ENCODE data around the gene RAB22A. TPM values are rescaled to one million over a fixed set of nuclear protein-coding genes. Genes with fewer than 3 reads are reported as not detected.

RAB22A gene
- total RNA-seq, 3 donors from 2014 or later (not counting 1 experiment from before 2014, with no cell fraction given) = 19.6 to 29.8 (median 28.6) TPM

DNA sequence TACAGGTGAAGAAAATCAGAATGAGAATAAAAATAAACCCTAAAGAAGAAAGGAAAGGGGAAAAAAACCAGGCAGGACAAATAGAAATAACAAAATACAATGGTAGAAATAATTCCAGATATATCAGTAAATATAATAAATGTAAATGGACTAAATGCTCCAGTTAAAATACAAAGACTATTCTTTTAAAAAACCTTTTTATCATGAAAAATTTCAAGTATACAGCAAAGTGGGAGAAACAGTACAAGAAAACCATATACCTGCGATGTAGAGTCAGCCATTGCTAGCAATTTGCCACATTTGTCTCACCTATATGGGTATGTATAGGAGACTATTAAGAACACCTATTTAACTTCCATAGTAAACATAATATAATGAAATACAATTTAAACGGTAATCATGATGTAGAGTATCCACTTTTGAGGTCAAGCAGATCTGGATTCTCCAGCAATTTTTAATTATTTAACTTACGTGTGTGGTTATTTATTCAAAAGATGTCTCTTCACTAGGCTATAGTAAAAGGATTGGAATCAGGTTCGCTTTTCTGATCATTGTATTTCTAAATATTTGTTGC, 78.6 kb downstream of the RAB22A start:
- peak overlapping the region; percentile 90 to 96 for H3K27ac Mint-ChIP-seq

GRCh38 chr20:58388882-58389323, 79.4 kb downstream of the RAB22A start, which contains the start of gene VAPB:
Gene VAPB (plus strand): TSS chr20:58389229. CDS start chr20:58389460, 231 bp downstream.
- Histone ChIP-seq H3K4me3 (ENCODE audit: low read length) (peak within 1 kb of the TSS; percentile 82), H3K27ac (ENCODE audit: low read length) (peak within 1 kb of the TSS; percentile 99), H3K27me3 (ENCODE audit: control insufficient read depth, insufficient read depth, low read length) (no peaks in the 10 kb centered on the region), H3K4me1 (ENCODE audit: control insufficient read depth, insufficient read depth, low read length) (peaks cover 15% of the 10 kb centered on the region), H3K9me3 (ENCODE audit: control insufficient read depth, insufficient read depth, low read length) (no peaks in the 10 kb centered on the region), H3K36me3 (ENCODE audit: control insufficient read depth, insufficient read depth, low read length) (no peaks in the 10 kb centered on the region)
- Mint-ChIP-seq H3K4me1 (peaks cover 43 to 44% of the 10 kb centered on the region in 2 donors), H3K9me3 (no peaks in the 10 kb centered on the region), H3K4me3 (peak within 1 kb of the TSS; percentile 84), H3K27ac (peak within 1 kb of the TSS; percentile 90 to 96), H3K27me3 (ENCODE audit: low read depth in 2 of 2) (peaks cover 19 to 30% of the 10 kb centered on the region in 2 donors), H3K36me3 (no peaks in the 10 kb centered on the region)
- DNase-seq (peak; percentile 98 to 99), ATAC-seq (peak; percentile 93 to 98 (median 95))
- WGBS (ENCODE audit: insufficient coverage) = under 1% methylated on average over 50 of the region's 51 CpGs
- intact Hi-C loops (cut with micrococcal nuclease) = loop anchor here (5.0 kb wide), 1 partner anchor 82 kb away; the partner anchor contains the start of gene RAB22A
- TF ChIP-seq CTCF (IDR thresholded peaks at IDR 0.05) = no peak

More for the DNA sequence above, 78.6 kb downstream of the RAB22A start:
- Mint-ChIP-seq H3K9me3 (no peaks in the 10 kb centered on the region), H3K4me1 (peaks cover 35 to 37% of the 10 kb centered on the region in 2 donors), H3K27me3 (ENCODE audit: low read depth in 2 of 2) (peaks cover 23 to 37% of the 10 kb centered on the region in 2 donors), H3K36me3 (no peaks in the 10 kb centered on the region), H3K4me3 (peak overlapping the region; percentile 62)
- ATAC-seq (no peak), DNase-seq (no peak)
- Histone ChIP-seq H3K27ac (ENCODE audit: low read length) (peak overlapping the region; percentile 81), H3K9me3 (ENCODE audit: control insufficient read depth, insufficient read depth, low read length) (no peaks in the 10 kb centered on the region), H3K27me3 (ENCODE audit: control insufficient read depth, insufficient read depth, low read length) (no peaks in the 10 kb centered on the region), H3K4me1 (ENCODE audit: control insufficient read depth, insufficient read depth, low read length) (peaks cover 14% of the 10 kb centered on the region), H3K4me3 (ENCODE audit: low read length) (peak overlapping the region; percentile 50), H3K36me3 (ENCODE audit: control insufficient read depth, insufficient read depth, low read length) (no peaks in the 10 kb centered on the region)
- intact Hi-C loops (cut with micrococcal nuclease) = loop anchor here (5.0 kb wide), 1 partner anchor 81 kb away; the partner anchor contains the start of gene RAB22A
- TF ChIP-seq CTCF (IDR thresholded peaks at IDR 0.05) = no peak
- no CpG with 5 or more reads among the region's 4 CpGs for WGBS (ENCODE audit: insufficient coverage)

DNA sequence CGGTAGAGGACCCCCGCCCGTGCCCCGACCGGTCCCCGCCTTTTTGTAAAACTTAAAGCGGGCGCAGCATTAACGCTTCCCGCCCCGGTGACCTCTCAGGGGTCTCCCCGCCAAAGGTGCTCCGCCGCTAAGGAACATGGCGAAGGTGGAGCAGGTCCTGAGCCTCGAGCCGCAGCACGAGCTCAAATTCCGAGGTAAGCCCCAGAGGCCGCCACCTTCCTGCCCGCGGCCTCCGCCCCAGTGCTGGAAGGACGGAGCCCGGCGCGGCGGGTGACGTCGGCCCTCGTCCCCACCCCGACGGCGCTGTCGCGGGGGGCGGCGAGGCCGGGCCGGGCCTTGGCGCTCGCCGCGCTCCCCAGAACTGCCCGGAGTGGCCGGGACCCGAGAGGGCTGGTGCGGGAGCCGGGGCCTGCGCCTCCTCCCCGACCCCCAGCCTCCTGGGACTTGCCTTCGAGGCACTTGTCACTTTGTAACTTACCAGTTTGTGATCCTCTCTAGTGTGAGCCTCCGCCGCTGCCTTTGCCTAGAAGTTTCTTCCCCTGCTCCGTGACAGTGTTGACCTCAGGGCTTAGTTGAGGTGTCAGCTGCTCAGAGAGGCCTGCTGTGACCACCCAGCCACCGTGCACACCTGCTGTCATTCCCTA, 79.9 kb downstream of the RAB22A start:
- peak; percentile 54 to 64 (median 57) for ATAC-seq
- Mint-ChIP-seq H3K27ac (peak overlapping the region; percentile 90 to 96), H3K9me3 (no peaks in the 10 kb centered on the region), H3K4me1 (peaks cover 48% of the 10 kb centered on the region in 2 donors), H3K27me3 (ENCODE audit: low read depth in 2 of 2) (peaks cover 15 to 24% of the 10 kb centered on the region in 2 donors), H3K36me3 (no peaks in the 10 kb centered on the region), H3K4me3 (peak overlapping the region; percentile 84)
- H3K36me3 ChIP-seq (ENCODE audit: control insufficient read depth, insufficient read depth, low read length) = no peaks in the 10 kb centered on the region
- no peaks in the 10 kb centered on the region for H3K27me3 ChIP-seq (ENCODE audit: control insufficient read depth, insufficient read depth, low read length)
- peaks cover 15% of the 10 kb centered on the region for H3K4me1 ChIP-seq (ENCODE audit: control insufficient read depth, insufficient read depth, low read length)
- no peaks in the 10 kb centered on the region for H3K9me3 ChIP-seq (ENCODE audit: control insufficient read depth, insufficient read depth, low read length)
- under 1% methylated on average over 56 of the region's 56 CpGs for WGBS (ENCODE audit: insufficient coverage)
- TF ChIP-seq CTCF (IDR thresholded peaks at IDR 0.05) = no peak
- peak overlapping the region; percentile 99 for H3K27ac ChIP-seq (ENCODE audit: low read length)
- peak overlapping the region; percentile 82 for H3K4me3 ChIP-seq (ENCODE audit: low read length)
- intact Hi-C loops (cut with micrococcal nuclease) = loop anchor here (5.0 kb wide), 1 partner anchor 82 kb away; the partner anchor contains the start of gene RAB22A
- peak; percentile 63 to 75 for DNase-seq

All from natural killer cell (primary cell).